ENCODE results near the gene INAFM2.

Gene INAFM2

GRCh38 chr15:40323239-40323952 lies at the start of gene INAFM2:
INAFM2 (plus strand) TSS chr15:40323692; CDS start chr15:40324056, 364 bp downstream.
- peak; percentile 83 to 89 (median 86) for DNase-seq

- peak; percentile 62 to 90 (median 81) for DNase-seq
Measured at GRCh38 chr15:40274350-40275274, 48.9 kb upstream of the INAFM2 start.

DNA sequence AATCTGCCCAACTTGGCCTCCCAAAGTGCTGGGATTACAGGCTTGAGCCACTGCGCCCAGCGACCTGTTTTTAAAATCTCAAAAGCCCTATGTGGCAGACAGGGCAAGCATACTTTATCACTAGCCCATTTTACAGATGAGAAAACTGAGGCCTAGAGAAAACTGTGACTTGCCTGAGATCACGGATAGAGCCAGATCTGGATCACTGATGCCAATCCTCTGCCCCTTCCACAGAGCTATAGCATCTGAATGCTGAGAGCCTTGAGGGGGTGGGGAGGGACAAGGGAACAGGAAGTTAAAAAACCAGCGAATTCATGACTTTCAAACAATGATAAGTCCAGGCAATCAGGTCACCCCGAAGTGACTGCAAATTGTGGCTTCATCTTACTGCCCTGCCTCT lies 48.0 kb upstream of the INAFM2 start:
- no peak for DNase-seq

DNA sequence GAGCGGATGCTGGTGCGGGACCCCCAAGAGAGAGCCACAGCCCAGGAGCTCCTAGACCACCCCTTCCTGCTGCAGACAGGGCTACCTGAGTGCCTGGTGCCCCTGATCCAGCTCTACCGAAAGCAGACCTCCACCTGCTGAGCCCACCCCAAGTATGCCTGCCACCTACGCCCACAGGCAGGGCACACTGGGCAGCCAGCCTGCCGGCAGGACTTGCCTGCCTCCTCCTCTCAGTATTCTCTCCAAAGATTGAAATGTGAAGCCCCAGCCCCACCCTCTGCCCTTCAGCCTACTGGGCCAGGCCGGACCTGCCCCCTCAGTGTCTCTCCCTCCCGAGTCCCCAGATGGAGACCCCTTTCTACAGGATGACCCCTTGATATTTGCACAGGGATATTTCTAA lies 47.5 kb upstream of the INAFM2 start:
- DNase-seq: no peak

GRCh38 chr15:40276927-40277326 lies 46.6 kb upstream of the INAFM2 start:
- no peak for DNase-seq

GRCh38 chr15:40277471-40277870 lies 46.0 kb upstream of the INAFM2 start:
- DNase-seq: no peak

GRCh38 chr15:40278026-40278425 lies 45.5 kb upstream of the INAFM2 start:
- no peak for DNase-seq

GRCh38 chr15:40279437-40280141 lies 43.9 kb upstream of the INAFM2 start:
- DNase-seq: peak; percentile 15 to 73 (median 54)

GRCh38 chr15:40280260-40281056 lies 43.0 kb upstream of the INAFM2 start:
- DNase-seq: no peak

DNA sequence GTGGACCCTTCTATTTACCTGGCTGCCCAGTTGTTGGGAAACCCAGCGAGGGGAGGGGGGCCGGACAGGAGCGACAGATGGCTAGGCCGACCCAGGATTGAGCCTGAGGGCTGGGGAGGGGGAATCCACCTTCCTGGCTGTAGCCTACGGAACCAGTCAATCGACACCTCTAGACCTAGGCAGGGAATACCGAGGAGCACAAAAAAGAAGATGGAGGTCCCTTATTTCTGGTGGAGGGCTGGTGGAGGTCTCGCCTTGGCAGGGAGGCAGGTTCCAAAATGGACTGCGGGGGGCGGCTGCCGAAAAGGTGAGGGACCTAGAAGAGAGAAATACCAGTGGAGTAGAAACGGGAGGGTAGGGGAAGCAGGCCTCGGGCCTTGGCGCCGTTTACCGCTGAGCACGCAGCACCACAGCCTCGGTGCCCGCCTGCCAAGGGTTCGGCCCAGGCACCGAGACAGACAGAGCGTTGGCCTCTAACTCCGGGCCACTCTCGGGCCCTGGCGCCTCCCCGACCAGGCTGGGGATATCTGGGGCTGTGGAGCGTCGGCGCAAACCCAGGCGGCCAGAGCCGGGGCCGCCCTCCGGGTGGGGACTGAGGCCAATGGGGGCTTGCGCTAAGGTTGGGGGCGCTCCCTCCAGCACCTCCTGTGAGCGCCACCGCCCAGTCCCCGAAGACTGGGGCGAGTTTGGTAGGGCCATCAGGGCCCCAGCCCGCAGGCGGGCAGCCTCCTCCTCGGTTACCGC lies 42.3 kb upstream of the INAFM2 start:
- DNase-seq: no peak

DNA sequence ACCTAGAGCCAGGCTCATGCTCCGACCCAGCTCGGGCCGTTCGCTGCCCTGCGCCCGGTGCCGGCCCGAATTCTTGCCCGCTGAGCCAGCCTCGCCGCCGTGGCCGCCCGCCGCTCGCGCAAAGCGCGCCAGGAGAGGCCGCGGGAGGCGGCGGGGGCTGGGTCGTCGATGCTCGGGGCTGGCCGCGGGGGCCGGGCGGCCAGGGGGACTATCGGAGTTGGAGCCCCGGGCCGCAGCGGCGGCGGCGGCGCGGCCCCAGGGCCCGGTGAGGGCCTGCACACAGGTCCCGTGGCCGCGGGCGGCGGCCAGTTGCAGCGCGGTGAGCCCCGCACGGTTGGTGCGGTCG lies 41.7 kb upstream of the INAFM2 start:
- no peak for DNase-seq

DNA sequence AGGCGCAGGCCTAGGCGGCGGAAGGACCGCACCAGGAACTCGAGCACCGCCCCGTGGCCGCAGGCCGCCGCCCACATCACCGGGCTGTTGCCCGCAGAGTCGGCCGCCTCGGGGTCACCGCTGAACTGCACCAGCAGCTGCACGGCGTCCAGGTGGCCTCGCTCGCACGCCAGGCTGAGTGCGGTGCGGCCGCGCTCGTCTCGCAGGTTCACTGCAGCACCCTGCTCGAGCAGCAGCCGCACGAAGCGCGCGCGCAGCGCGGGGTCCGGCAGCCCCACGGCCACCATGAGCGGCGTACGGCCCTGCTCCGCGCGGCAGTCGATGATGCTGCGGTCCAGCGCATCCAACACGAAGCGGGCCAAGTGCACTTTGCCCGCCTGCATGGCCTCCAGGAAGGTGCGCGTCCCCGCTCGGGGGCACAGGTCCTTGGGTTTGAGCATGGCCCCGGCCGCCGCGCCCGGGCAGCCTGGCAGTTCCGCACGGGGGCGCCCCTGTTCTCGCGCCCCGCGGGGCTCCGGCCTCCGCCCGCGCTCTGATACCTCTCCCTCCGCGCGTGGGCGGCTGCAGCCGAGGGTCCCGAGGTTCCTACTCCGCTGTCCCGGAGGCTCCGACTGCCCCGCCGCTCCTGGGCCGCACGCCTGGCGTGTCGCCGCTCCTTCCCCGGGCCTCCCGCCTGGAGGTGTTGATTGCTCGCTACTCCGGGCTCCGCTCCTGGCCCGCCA lies 41.2 kb upstream of the INAFM2 start:
- peak in 5 of 6 experiments; percentile 13 to 70 (median 54) for DNase-seq

DNA sequence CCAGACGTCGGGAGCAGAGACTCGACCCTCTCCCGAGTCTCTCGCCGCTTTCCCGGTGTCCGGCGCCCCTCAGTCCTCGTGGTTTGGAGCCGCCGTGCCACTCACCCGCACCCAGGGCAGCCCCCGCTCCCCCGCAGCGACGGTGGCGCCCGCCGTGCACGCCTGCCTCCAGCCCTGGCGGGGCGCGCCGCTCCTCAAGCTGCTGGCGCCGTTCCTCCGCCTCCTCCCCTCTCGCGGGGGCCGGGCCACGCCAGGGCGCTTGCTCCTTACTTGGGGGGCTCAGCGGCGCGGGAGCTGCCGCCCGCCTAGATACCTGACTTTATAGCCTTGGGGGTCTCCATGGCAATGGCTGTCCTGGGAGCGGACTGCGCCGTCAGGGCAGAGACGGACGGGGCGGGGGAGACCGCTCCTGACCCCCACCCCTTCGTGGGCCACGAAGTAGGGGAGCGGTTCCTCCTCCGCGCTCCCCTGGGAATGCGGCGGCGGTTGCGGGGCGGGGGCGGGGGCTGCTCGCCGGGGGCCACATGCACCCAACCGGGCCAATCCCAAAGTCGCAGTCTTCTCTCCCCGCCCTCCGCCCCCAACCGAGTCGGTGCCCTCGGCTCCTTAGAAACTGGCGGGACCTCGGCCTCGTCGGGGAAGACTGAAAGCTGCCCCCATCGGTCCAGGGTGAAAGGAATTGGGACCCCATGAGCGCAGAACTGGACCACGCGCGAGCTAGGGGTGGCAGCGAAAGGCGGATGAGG lies 40.5 kb upstream of the INAFM2 start, which contains the start of gene ANKRD63:
ANKRD63 (minus strand) TSS at position 196 of the 746 bp plus-strand sequence. CDS start 478 bp downstream, outside the sequence.
- DNase-seq: peak in 5 of 6 experiments; percentile 11 to 70 (median 49)

DNA sequence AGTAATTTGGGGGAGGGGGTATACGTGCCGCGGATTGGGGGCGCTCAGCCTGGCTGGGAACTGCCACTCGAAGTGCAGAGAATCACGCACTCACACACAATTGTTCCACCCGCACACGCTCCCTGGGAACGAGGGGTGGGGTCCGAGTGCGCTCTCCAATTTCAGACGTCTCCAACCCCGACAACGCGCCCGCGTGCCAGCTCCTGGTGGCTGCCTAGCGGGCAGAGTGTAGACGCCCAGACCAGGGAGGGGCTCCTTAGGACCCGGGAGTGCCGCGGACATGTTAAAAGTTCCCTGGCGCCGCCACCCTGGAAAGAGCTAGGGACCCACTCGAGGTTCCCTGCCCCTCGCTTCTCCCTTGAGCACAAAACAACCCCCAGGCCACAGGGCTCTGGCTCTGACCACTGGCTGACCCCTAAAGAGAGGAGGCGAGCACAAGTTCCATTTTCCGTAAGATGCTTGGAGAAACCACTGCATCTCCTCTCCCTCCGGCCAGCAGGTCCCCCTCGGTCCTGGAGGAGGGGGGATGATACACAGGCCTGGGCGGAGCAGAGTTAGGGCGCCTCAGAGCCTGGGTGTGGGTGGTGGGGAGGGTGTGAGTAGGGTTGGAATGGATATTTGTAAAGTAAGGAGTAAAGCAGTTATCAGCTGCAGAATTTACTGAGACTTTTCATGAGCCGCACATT lies 39.7 kb upstream of the INAFM2 start:
- DNase-seq: no peak

DNA sequence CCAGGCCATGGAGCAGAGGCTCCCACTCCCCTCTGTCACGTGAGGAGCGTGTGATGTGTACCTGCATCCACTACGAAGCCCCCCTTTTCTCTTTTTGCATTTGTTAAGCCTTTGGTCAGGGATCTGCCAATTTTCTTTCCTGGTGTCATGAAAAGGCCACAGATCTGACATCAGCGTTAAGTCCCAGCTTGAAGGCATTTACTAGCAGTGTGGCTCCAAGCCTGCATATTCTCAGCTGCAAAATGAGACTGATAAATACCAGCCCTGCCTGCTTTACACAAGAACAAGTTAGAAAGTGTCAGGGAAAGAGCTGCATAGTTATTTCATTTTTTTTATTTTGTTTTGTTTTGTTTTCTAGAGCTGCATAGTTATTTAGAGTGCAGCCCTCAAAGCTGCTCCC lies 38.3 kb upstream of the INAFM2 start:
- DNase-seq: no peak

DNA sequence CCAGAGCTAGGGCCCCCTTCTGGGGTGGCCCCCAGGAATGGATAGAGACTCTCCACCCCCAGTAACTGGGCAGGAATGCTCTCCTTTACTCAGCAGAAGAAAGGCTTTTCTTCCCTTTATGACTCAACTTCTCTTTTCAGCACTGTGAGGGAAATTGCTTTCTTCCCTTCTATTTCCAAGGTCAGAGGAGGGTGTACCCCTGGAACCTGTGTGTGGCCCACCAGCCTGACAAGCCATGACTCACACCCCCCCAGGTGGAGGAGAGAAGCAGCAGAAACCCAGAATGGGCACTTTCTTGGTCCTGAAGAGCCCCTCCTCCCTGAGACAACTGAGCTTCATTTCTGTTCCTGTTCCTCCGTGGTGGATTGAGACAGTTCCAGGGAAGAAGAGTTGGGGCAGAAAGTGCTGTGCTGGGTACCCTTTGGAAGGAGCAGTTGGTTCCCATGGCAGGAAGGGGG lies 37.9 kb upstream of the INAFM2 start:
- no peak for DNase-seq

GRCh38 chr15:40286061-40286532 lies 37.4 kb upstream of the INAFM2 start:
- DNase-seq: no peak

GRCh38 chr15:40286794-40287193 lies 36.7 kb upstream of the INAFM2 start:
- no peak for DNase-seq

- no peak for DNase-seq
Measured at GRCh38 chr15:40287505-40287904, 36.0 kb upstream of the INAFM2 start.

Measured in stimulated activated naive CD4-positive, alpha-beta T cell (primary cell).